HEK293 (cell line): ENCODE data around the gene CTNNB1.

Source experiments
- CTCF ChIA-PET: fragments of 350-600 bp; formaldehyde crosslinking; extraction: SDS; loops from one replicate; lab custom pipeline; 2021; ENCODE audit warnings: antibody characterized with exemption; lab: Yijun Ruan, JAX
- POLR2A ChIA-PET: fragments of 300-600 bp; formaldehyde crosslinking; extraction: SDS; loops from one replicate; lab custom pipeline; 2020; ENCODE audit warnings: antibody characterized with exemption, inconsistent platforms; lab: Yijun Ruan, JAX
- H3K27ac ChIP-seq: fragments of 200-500 bp; sonication (Bioruptor generic); 2 replicates; pipeline ENCODE4 v1.5.1; 2014; ENCODE audit warnings: low read depth, low read length, control low read depth, inconsistent platforms; ENCODE audit errors: extremely low read depth
- H3K36me3 ChIP-seq, 2 experiments: fragments of 200-500 bp in 1 of 2; sonication (Bioruptor generic) in 1 of 2; 1 replicate in 1 of 2; 2 replicates in 1 of 2; pipeline ENCODE4 v1.5.1; 2014 to 2017; ENCODE audit warnings: inconsistent platforms in 2 of 2, low read length in 2 of 2; ENCODE audit not compliant: control insufficient read depth in 2 of 2, insufficient read depth in 1 of 2
- H3K4me1 ChIP-seq: fragments of 200-500 bp; sonication (Bioruptor generic); 2 replicates; pipeline ENCODE4 v1.5.1; 2014; ENCODE audit warnings: mild to moderate bottlenecking, low read length, inconsistent platforms; ENCODE audit not compliant: control insufficient read depth, insufficient read depth
- H3K4me3 ChIP-seq: 2 replicates; pipeline ENCODE4 v1.5.1; 2011; ENCODE audit warnings: low read depth, mild to moderate bottlenecking, control low read depth, low read length, moderate library complexity
- H3K9me3 ChIP-seq: fragments of 200-500 bp; sonication (Bioruptor generic); 2 replicates; pipeline ENCODE4 v1.5.1; 2014; ENCODE audit warnings: low read depth, low read length, inconsistent platforms; ENCODE audit not compliant: control insufficient read depth, insufficient read depth
- FEZF1 ChIP-seq: fragments of 450-650 bp; formaldehyde crosslinking; IDR thresholded peaks from 2 replicates; pipeline ENCODE4 v1.5.1; 2016; ENCODE audit warnings: missing biosample characterization, missing genetic modification characterization
- SCRT2 ChIP-seq: fragments of 450-650 bp; formaldehyde crosslinking; IDR thresholded peaks from 2 replicates; pipeline ENCODE4 v1.5.1; 2016; ENCODE audit warnings: missing biosample characterization, missing genetic modification characterization
- SP2 ChIP-seq: fragments of 450-650 bp; formaldehyde crosslinking; IDR thresholded peaks from 2 replicates; pipeline ENCODE4 v1.5.1; 2016; ENCODE audit warnings: missing biosample characterization, missing genetic modification characterization
- SP3 ChIP-seq: fragments of 450-650 bp; formaldehyde crosslinking; IDR thresholded peaks from 2 replicates; pipeline ENCODE4 v1.5.1; 2016; ENCODE audit warnings: missing biosample characterization, missing genetic modification characterization
- WT1 ChIP-seq: fragments of 450-650 bp; formaldehyde crosslinking; IDR thresholded peaks from 2 replicates; pipeline ENCODE4 v1.5.1; 2016; ENCODE audit warnings: missing biosample characterization, missing genetic modification characterization
- ZFHX2 ChIP-seq: fragments of 450-650 bp; formaldehyde crosslinking; conservative IDR thresholded peaks from 2 replicates; pipeline ENCODE4 v1.5.1; 2016; ENCODE audit warnings: missing biosample characterization, missing genetic modification characterization
- ZNF140 ChIP-seq: fragments of 450-650 bp; formaldehyde crosslinking; IDR thresholded peaks from 2 replicates; pipeline ENCODE4 v1.5.1; 2016; ENCODE audit warnings: missing biosample characterization, missing genetic modification characterization
- ZNF350 ChIP-seq: fragments of 450-650 bp; formaldehyde crosslinking; IDR thresholded peaks from 2 replicates; pipeline ENCODE4 v1.5.0; 2017; ENCODE audit warnings: missing biosample characterization, mild to moderate bottlenecking, missing genetic modification characterization
- ZNF366 ChIP-seq: fragments of 450-650 bp; formaldehyde crosslinking; conservative IDR thresholded peaks from 2 replicates; pipeline ENCODE4 v1.5.1; 2016; ENCODE audit warnings: missing biosample characterization, missing genetic modification characterization
- ZNF473 ChIP-seq: fragments of 450-650 bp; formaldehyde crosslinking; IDR thresholded peaks from 2 replicates; pipeline ENCODE4 v1.5.1; 2017; ENCODE audit warnings: missing biosample characterization, missing genetic modification characterization
- ZNF521 ChIP-seq: fragments of 450-650 bp; formaldehyde crosslinking; IDR thresholded peaks from 2 replicates; pipeline ENCODE4 v1.5.1; 2017; ENCODE audit warnings: missing biosample characterization, mild to moderate bottlenecking, missing genetic modification characterization
- ZNF561 ChIP-seq: fragments of 450-650 bp; IDR thresholded peaks from 2 replicates; pipeline ENCODE4 v1.5.1; 2018; ENCODE audit warnings: missing biosample characterization, missing genetic modification characterization, borderline replicate concordance
- TF ChIP-seq, protein P1 (sequence below): fragments of 450-650 bp; formaldehyde crosslinking; IDR thresholded peaks from 2 replicates; pipeline ENCODE4 v1.5.1; 2016; ENCODE audit warnings: missing biosample characterization, missing genetic modification characterization, borderline replicate concordance
- TF ChIP-seq, protein P2 (sequence below): fragments of 450-650 bp; formaldehyde crosslinking; IDR thresholded peaks from 2 replicates; pipeline ENCODE4 v1.5.1; 2016; ENCODE audit warnings: missing biosample characterization, missing genetic modification characterization
- TF ChIP-seq, protein P3 (sequence below): sonication (generic); formaldehyde crosslinking; IDR thresholded peaks from 2 replicates; pipeline ENCODE4 v1.8.1; 2022; ENCODE audit warnings: mild to moderate bottlenecking, moderate library complexity, missing genetic modification reagents
- TF ChIP-seq, protein P4 (sequence below): fragments of 450-650 bp; formaldehyde crosslinking; IDR thresholded peaks from 2 replicates; pipeline ENCODE4 v1.5.1; 2016; ENCODE audit warnings: missing biosample characterization, missing genetic modification characterization
- TF ChIP-seq, protein P5 (sequence below): fragments of 450-650 bp; formaldehyde crosslinking; IDR thresholded peaks from 2 replicates; pipeline ENCODE4 v1.5.1; 2016; ENCODE audit warnings: missing biosample characterization, missing genetic modification characterization
- TF ChIP-seq, protein P6 (sequence below): fragments of 450-650 bp; formaldehyde crosslinking; IDR thresholded peaks from 2 replicates; pipeline ENCODE4 v1.5.1; 2016; ENCODE audit warnings: missing biosample characterization, missing genetic modification characterization

CTNNB1 gene

DNA sequence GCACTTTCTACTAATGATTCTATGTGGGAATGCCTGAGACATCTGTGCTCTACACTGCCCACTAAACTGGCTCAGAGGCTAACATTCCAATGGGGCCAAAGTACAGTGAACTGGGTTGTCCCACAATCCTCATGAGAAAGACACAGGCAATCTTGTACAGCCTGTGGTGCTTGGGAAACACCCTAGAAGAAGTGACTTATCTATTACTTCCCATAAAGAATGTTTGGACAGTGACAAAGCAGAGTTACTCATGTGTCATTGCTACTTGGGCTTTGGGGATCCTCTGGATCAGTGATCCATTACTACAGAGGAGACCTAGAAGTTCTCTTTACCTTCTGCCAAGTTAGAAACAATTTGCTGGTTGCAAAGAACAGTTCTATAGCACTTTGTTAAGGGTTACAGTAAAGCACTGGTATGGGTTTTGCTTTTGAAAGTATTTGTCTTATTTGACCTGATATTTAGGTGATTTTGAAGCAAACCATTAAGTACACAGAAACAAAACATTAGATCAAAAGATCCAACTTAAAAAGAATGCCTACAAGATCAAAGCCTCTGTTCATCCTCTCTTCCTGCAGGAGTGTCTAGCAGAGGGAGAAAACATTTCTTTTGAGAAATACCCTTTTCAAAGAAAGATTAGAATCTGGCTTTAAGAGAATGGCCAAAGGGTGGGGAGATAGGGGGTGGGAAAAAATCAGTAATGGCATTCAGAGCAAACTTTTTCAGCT lies 75.8 kb downstream of the CTNNB1 start (continued):
- TF ChIP-seq, protein P1, sequence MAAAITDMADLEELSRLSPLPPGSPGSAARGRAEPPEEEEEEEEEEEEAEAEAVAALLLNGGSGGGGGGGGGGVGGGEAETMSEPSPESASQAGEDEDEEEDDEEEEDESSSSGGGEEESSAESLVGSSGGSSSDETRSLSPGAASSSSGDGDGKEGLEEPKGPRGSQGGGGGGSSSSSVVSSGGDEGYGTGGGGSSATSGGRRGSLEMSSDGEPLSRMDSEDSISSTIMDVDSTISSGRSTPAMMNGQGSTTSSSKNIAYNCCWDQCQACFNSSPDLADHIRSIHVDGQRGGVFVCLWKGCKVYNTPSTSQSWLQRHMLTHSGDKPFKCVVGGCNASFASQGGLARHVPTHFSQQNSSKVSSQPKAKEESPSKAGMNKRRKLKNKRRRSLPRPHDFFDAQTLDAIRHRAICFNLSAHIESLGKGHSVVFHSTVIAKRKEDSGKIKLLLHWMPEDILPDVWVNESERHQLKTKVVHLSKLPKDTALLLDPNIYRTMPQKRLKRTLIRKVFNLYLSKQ (tag by site-specific recombination): no peak
- TF ChIP-seq, protein P2, sequence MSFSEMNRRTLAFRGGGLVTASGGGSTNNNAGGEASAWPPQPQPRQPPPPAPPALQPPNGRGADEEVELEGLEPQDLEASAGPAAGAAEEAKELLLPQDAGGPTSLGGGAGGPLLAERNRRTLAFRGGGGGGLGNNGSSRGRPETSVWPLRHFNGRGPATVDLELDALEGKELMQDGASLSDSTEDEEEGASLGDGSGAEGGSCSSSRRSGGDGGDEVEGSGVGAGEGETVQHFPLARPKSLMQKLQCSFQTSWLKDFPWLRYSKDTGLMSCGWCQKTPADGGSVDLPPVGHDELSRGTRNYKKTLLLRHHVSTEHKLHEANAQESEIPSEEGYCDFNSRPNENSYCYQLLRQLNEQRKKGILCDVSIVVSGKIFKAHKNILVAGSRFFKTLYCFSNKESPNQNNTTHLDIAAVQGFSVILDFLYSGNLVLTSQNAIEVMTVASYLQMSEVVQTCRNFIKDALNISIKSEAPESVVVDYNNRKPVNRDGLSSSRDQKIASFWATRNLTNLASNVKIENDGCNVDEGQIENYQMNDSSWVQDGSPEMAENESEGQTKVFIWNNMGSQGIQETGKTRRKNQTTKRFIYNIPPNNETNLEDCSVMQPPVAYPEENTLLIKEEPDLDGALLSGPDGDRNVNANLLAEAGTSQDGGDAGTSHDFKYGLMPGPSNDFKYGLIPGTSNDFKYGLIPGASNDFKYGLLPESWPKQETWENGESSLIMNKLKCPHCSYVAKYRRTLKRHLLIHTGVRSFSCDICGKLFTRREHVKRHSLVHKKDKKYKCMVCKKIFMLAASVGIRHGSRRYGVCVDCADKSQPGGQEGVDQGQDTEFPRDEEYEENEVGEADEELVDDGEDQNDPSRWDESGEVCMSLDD (tag by site-specific recombination): no peak
- TF ChIP-seq, protein P3, sequence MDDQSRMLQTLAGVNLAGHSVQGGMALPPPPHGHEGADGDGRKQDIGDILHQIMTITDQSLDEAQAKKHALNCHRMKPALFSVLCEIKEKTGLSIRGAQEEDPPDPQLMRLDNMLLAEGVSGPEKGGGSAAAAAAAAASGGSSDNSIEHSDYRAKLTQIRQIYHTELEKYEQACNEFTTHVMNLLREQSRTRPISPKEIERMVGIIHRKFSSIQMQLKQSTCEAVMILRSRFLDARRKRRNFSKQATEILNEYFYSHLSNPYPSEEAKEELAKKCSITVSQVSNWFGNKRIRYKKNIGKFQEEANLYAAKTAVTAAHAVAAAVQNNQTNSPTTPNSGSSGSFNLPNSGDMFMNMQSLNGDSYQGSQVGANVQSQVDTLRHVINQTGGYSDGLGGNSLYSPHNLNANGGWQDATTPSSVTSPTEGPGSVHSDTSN (CRISPR knock-in tag): no peak
- TF ChIP-seq, all 188 proteins: peak for 0

DNA sequence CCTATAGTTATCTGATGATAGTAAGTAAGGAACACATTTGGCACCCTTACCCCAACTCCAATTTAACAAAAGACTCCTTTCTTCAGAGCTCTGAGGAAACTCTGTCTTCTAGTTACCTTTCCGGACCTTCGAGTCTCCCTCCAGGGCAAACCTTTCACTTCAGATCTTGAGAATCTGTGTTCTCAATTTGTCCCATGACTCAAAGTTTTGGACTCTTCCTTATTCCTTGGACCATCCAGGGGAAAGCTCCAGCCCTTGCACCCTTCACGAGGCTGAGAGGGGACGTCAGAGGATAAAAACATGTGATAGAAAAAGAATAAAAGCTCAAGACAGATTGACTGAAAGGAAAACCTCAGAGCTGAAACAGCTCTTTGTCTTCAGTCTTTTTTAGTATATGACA lies 76.9 kb downstream of the CTNNB1 start:
- ChIA-PET POLR2A (interaction anchor here (0.6 kb wide), 1 partner anchor 16 kb away, joined by 7 read pairs; no protein-coding TSS in a partner anchor), CTCF (no interaction called here)
- H3K36me3 ChIP-seq: no peaks in the 10 kb centered on the region
- H3K9me3 ChIP-seq: no peaks in the 10 kb centered on the region
- no peak overlapping the region for H3K27ac ChIP-seq
- H3K4me1 ChIP-seq: no peaks in the 10 kb centered on the region
- no peak overlapping the region for H3K4me3 ChIP-seq
- no peak for TF ChIP-seq WT1 (tag by site-specific recombination)
- no peak for TF ChIP-seq SP2 (tag by site-specific recombination)
- TF ChIP-seq, protein P4, sequence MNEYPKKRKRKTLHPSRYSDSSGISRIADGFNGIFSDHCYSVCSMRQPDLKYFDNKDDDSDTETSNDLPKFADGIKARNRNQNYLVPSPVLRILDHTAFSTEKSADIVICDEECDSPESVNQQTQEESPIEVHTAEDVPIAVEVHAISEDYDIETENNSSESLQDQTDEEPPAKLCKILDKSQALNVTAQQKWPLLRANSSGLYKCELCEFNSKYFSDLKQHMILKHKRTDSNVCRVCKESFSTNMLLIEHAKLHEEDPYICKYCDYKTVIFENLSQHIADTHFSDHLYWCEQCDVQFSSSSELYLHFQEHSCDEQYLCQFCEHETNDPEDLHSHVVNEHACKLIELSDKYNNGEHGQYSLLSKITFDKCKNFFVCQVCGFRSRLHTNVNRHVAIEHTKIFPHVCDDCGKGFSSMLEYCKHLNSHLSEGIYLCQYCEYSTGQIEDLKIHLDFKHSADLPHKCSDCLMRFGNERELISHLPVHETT: no peak
- TF ChIP-seq SP3 (tag by site-specific recombination): no peak
- TF ChIP-seq FEZF1: no peak
- no peak for TF ChIP-seq ZNF366 (tag by site-specific recombination)
- TF ChIP-seq ZNF140 (tag by site-specific recombination): no peak
- no peak for TF ChIP-seq SCRT2 (tag by site-specific recombination)
- TF ChIP-seq ZNF350: no peak
- TF ChIP-seq ZNF561: no peak
- TF ChIP-seq ZNF473 (tag by site-specific recombination): no peak

DNA sequence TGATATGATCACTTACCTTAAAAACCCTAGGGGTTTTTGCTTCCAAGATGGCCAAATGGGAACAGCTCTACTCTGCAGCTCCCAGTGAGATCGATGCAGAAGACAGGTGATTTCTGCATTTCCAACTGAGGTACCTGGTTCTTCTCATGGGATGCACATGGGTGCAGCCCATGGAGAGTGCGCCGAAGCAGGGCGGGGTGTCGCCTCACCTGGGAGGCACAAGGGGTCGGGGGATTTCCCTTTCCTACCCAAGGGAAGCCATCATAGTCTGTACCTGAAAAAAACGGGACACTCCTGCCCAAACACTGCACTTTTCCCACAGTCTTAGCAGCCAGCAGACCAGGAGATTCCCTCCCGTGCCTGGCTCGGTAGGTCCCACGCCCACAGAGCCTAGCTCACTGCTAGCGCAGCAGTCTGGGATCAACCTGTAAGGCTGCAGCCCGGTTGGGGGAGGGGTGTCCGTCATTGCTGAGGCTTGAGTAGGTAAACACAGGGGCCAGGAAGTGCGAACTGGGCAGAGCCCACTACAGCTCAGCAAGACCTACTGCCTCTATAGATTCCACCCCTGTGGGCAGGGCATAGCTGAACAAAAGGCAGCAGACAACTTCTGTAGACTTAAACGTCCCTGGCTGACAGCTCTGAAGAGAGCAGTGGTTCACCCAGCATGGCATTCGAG lies 78.6 kb downstream of the CTNNB1 start:
- Histone ChIP-seq H3K36me3 (no peaks in the 10 kb centered on the region), H3K27ac (no peak overlapping the region), H3K9me3 (no peaks in the 10 kb centered on the region), H3K4me3 (no peak overlapping the region), H3K4me1 (no peaks in the 10 kb centered on the region)
- ChIA-PET CTCF (no interaction called here), POLR2A (no interaction called here)
- TF ChIP-seq, protein P5, sequence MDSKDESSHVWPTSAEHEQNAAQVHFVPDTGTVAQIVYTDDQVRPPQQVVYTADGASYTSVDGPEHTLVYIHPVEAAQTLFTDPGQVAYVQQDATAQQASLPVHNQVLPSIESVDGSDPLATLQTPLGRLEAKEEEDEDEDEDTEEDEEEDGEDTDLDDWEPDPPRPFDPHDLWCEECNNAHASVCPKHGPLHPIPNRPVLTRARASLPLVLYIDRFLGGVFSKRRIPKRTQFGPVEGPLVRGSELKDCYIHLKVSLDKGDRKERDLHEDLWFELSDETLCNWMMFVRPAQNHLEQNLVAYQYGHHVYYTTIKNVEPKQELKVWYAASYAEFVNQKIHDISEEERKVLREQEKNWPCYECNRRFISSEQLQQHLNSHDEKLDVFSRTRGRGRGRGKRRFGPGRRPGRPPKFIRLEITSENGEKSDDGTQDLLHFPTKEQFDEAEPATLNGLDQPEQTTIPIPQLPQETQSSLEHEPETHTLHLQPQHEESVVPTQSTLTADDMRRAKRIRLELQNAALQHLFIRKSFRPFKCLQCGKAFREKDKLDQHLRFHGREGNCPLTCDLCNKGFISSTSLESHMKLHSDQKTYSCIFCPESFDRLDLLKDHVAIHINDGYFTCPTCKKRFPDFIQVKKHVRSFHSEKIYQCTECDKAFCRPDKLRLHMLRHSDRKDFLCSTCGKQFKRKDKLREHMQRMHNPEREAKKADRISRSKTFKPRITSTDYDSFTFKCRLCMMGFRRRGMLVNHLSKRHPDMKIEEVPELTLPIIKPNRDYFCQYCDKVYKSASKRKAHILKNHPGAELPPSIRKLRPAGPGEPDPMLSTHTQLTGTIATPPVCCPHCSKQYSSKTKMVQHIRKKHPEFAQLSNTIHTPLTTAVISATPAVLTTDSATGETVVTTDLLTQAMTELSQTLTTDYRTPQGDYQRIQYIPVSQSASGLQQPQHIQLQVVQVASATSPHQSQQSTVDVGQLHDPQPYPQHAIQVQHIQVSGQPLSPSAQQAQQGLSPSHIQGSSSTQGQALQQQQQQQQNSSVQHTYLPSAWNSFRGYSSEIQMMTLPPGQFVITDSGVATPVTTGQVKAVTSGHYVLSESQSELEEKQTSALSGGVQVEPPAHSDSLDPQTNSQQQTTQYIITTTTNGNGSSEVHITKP (tag by site-specific recombination): no peak
- TF ChIP-seq ZFHX2 (tag by site-specific recombination) (no peak), ZNF521 (tag by site-specific recombination) (no peak)
- TF ChIP-seq, protein P6, sequence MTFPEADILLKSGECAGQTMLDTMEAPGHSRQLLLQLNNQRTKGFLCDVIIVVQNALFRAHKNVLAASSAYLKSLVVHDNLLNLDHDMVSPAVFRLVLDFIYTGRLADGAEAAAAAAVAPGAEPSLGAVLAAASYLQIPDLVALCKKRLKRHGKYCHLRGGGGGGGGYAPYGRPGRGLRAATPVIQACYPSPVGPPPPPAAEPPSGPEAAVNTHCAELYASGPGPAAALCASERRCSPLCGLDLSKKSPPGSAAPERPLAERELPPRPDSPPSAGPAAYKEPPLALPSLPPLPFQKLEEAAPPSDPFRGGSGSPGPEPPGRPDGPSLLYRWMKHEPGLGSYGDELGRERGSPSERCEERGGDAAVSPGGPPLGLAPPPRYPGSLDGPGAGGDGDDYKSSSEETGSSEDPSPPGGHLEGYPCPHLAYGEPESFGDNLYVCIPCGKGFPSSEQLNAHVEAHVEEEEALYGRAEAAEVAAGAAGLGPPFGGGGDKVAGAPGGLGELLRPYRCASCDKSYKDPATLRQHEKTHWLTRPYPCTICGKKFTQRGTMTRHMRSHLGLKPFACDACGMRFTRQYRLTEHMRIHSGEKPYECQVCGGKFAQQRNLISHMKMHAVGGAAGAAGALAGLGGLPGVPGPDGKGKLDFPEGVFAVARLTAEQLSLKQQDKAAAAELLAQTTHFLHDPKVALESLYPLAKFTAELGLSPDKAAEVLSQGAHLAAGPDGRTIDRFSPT (tag by site-specific recombination): no peak
